ENCODE measurements around the gene NHSL2.
"Not testable (repeated sequence)": the region's sequence is repeated elsewhere in the genome, so short reads cannot be mapped to it uniquely, and the experiment has no call there.

The NHSL2 gene

DNA sequence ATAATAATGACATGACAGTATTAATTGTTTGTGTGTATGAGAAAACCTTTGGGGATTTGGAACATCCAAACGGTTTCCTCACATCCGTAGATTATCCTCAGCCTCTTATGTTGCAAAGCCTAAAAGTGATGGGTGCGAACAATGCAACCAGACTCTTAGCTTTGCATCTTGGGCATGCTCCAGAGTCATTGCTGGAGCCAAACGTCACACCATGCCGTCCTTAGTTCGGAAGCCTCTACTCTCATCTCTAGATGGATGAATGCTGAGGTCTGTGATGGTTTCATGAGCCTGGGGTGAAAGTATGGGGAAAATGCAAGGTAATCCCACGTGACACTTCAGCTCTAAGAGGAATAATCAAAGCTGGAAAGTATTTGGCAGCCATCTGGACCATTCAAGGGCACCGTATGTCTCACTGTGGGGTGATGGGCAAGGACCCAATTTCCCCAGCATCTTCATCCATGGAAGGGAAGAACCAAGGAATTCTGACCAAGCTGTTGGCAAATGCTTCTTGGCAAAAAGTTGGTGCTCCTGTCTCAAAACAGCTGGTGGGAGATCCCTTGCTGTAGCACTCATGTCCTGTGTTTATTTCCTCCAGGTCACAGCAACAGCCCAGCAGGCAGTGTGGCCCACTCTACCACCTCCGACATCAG lies 227.3 kb downstream of the NHSL2 start:
- DNase-seq: no peak

DNA sequence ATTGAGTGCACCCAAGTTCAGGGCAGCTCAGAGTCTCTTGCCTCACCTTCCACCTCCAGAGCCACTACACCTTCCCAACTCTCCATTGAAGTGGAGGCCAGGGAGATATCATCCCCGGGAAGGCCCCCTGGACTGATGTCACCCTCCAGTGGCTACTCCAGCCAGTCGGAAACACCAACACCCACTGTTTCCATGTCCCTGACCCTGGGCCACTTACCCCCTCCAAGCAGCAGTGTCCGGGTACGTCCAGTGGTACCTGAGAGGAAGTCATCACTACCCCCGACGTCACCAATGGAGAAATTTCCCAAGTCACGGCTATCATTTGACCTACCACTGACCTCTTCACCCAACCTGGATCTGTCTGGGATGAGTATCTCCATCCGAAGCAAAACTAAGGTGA lies 228.9 kb downstream of the NHSL2 start:
- DNase-seq: no peak

DNA sequence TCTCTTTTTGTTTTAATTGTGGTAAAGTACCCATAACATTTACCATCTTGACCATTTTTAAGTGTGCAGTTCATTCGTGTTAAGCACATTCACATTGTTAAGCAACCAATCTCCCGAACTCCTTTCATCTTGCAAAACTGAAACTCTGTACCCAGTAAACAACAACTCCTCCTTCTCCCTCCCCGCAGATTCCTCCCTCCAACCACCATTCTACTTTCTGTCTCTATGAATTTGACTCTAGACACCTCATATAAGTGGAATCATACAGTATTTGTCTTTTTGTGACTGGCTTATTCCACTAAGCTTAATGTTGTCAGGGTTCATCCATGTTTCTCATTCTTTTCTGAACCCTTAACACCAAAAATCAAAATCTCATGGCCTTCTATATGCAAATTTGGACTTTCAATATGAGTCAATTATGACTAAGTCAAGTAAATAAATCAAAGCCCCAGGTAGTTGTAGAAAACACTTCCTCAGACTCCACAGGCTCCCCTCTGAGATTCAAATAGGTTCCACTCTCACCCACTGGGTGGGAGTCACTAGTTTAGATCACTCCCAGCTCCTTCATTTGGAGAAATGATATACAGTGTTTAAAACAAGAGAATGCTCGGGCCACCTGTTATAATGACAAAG lies 230.8 kb downstream of the NHSL2 start:
- DNase-seq: no peak

DNA sequence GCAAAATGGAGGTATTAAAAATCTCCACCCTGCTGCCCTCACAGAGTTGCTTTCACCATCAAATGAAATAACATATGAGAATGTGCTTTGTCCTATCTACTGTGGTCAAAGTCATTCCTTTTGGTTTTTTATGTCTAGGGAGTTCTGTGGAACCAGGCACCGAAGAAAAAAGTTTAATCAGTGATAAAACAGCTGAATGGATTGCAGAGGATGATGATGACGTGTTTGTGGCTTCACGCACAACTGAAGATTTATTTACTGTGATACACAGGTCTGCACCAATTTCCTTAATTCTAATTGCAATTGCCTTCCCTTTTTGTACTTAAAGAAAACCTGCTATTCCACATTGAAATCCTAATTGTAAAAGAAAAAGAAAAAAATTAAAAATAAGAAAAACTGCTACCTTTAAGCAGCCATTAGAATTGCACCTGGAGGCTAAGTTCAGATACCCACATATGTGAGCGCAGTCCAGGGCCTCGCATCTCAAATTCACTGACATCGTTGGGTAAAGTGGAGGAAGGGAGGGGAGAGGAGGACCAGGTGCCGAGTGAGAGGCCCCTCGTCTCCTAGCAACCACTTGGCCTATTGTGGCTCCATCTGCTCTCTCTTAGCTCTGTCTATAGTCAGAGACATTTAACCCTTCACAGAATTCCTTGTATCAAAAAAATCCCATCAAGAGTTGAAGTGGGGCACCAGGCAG lies 231.6 kb downstream of the NHSL2 start:
- DNase-seq: no peak

DNA sequence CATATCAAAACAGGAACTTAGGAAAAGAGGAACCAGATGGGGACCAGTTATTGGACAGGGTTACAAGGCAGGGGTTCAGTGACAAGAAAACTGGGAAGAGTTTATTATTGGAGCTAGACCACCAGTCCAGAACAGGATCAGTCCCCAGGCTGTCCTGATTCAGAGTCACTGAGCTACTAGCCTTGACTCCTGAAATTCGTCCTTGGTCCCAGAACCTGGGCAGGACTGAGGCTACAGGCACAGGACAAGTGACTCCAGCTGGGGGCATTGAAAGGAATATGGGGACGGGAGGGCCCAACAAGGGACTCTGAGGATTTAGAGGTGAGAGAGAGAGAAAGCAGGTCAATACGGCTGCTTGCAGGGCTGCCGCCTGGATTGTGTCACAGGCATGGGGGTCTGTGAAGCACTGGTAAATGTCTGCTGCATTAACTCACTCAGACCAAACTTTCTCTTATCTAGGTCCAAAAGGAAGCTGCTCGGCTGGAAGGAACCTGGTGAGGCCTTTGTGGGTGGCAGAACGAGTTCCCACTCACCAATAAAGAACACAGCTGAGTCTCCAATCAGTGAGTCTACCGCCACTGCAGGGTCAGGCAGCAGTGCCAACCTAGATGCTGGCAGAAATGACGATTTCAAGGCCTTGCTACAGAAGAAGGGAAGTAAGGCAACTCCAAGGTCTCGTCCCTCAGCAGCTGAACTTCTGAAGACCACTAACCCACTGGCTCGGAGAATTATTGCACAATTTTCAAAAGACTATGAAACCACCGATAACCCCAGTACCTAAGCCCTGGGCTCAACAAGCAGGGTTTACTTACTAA lies 232.4 kb downstream of the NHSL2 start:
- no peak for DNase-seq

DNA sequence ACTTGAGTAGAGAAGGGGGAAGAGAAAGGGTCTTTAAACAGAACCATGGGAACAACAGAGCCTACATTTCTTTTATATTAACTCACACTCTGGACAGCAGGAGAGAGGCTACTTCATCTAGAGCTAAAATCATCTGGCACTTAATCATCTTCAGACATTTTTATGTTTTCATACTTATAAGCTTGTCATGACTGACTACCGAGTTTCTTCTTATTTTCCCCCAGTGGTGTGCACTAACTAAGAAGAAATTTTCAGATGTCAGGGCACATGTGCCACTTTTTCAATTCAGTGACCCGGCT lies 232.9 kb downstream of the NHSL2 start:
- no peak for DNase-seq

DNA sequence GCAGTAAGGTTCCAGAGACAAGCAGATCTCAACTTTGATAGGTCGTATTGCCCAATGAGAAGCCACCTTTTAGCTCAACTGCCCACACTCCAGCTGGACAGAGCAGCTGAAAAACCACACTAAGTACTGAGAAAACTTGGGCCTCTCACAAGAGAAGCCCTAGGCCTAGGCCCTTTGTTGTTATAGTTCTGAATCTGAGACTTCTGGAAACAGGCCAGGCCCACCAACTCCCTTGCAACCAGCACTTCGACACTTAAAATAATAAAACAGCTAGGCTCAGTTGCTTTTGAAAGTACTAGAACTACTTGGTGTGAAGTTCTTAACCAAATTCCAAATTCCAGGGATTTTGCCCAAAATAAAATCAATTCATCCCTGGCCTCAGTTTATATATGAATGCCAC lies 234.5 kb downstream of the NHSL2 start:
- DNase-seq: no peak

DNA sequence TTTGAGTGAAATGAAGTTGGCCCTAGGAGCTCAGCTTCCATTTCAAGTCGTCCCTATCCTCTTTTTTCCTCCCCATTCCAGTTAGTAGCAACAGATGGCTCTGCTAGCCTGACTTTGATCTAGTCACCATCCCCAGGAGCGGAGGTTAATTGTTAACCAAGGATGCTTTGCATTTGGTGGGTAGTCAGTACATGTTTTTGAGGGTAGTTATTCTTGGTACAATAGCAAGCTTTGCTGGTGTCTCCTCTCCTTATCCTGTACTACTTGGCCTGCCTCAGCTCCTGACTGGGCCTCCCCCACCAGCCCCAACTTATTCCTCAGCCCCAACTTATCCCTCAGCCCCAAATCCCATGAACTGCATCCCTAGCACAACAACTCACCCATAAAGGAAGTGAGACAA lies 235.9 kb downstream of the NHSL2 start:
- DNase-seq: no peak

DNA sequence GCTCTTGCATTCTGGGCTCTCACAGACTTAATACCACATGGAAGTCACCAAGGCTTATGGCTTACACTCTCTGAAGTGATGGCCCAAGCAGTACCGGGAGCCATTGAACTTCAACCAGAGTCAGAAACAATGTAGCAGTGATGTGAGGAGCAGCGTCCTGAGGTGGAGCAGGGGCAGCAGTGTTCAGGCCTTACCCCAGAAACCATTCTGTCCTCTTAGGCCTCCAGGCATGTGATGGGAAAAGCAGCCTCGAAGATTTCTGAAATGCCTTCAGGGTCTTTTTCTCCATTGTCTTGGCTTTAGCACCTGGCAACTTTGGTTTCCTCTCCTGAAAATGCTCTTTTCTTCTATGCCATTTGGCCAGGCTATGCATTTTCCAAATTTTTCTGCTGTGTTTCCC lies 248.1 kb downstream of the NHSL2 start:
- DNase-seq: no peak

DNA sequence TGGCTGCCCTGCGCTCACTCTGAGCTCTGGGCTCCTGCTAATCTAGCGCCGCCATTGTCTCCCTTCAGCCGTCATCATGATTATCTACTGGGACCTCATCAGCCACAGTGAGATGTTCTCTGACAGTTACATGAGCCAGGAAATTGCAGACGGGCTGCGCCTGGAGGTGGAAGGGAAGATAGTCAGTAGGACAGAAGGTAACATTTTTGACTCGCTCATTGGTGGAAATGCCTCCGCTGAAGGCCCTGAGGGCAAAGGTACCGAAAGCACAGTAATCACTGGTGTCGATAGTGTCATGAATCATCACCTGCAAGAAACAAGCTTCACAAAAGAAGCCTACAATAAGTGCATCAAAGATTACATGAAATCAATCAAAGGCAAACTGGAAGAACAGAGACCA lies 249.1 kb downstream of the NHSL2 start:
- DNase-seq: no peak

DNA sequence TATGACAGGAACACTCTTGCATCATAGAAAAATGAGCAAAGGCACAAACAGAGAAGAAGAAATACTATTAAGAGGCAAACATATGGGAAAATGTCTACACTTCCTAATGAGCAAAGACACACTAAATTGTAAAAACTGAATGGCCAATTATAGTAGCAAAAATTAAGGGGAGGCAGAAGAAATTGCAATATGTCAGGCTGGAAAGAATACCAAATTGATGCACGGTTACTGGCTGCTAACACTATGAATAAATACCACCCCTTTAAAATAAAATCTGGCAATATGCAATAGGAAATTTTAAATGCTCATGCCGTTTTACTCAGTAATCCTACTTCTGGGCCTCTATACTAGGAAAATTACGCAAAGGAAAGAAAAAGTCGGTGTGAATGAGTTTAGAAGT lies 254.9 kb downstream of the NHSL2 start:
- DNase-seq: no peak

DNA sequence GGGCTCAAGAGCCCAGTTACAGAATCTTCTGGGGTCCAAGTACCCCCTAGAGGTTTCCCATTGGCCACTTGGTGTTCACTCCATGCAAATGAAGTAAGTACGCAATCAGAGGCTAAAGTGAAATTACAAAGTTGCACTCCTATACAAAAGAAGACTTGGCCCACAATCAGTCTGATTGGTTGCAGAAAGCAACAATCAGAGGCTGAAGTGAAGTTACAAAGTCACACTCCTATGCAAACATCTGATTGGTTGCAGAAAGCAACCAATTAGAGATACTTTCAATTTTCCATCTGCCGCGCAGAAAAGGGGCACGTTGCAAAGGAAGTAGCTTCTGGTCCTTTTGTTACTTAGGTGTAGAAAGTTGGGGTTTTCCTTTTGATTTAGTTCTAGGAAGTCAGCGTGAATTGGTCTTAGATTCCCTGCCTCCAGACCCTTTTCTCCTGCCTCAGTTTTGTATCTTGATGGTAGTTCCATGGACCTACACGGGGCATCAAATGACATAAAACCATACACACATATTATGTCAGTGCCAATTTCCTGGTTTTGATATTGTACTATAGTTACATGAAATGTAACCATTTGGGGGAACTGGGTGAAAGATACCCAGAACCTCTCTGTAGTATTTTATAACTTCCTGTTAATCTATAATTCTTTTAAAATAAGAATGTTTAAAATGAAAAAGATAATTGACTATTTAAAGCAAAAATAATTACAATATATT lies 258.5 kb downstream of the NHSL2 start:
- peak; percentile 7 for DNase-seq

DNA sequence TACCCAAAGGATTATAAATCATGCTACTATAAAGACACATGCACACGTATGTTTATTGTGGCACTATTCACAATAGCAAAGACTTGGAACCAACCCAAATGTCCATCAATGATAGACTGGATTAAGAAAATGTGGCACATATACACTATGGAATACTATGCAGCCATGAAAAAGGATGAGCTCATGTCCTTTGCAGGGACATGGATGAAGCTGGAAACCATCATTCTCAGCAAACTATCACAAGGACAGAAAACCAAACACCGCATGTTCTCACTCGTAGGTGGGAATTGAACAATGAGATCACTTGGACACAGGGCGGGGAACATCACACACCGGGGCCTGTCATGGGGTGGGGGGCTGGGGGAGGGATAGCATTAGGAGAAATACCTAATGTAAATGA lies 265.6 kb downstream of the NHSL2 start:
- DNase-seq: not testable (repeated sequence)

DNA sequence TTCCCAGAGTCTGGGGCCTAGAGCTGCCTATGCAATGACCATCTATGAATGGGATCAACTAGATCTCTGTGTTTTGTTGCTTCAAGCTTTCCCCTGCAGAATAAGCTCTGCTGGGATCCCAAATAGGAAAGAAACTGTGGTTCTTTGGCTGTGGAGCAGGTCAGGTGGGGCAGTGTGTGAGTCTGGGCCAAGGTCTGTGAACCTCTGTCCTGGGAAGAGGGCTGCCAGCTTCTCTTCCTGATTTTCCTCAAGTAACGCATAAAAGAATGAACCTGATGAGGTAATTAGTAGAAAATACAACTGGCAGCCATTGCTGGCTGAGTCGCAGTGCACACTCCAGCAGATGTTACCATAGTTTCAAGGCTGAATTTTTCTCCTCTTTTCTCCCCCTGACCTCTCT lies 266.3 kb downstream of the NHSL2 start:
- DNase-seq: no peak

DNA sequence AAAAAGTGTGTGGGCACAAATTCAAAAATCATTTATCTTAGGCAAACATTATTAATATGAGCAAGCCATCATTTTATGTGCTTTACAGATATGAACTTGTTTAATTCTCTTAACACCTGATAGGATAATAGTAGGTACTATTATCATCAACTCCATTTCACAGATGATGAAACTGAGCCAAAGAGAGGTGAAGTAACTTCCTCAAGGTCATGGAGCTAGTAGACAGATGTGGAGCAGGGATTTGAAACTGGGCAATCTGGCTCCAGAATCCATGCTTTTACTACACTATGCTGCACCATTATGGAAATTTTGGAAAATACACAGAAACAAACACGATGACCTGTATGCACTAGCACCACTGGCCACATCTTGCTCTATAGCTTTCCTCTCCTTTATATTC lies 269.9 kb downstream of the NHSL2 start:
- DNase-seq: no peak

DNA sequence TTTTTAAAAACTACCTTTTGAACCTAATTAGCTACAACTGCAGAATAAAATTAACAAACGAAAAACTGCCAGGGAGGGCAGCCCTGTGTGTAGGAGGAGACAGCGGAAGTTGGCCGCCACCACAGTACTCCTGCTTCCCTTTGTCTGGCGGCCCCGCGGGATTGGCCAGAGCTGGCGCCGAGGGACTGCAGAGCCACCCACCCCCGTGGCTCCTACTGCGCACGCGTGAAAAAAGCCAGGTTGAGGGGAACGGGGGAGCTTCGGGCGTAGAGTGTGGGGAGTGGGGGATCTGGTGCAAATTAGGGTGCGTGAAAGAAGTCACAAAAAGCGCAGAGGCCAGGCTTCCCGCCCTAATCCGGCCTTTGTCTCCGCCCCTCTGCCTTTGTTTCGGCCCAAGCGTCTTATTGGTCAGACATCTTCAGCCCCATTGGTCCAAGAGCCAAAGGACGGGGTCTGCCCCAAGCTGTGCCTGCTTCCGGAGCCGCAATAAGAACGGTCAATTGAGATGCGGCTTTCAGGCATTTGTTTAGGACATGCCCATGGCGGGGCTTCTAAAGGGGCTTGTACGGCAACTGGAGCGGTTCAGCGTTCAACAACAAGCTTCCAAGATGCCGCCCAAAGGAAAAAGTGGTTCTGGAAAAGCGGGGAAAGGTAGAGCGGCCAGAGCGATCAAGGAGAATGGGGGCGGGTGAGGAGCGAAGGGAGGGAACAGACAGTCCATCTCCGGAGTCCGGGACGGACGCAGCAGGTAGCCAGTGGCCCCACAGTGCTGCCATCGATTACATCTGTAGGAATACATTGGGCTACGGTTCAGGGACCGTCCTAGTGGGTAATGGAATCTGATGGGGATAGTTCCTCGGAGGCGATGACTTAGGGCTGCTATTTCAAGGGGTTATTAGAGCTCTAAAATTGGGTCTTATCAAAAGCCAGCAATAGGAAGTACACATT lies 270.8 kb downstream of the NHSL2 start, which contains the start of gene PIN4:
Gene PIN4, plus strand, starts transcription at position 580 of the 948 bp plus-strand sequence. Its CDS starts 29 bp downstream, at position 609.
- DNase-seq: peak; percentile 98

DNA sequence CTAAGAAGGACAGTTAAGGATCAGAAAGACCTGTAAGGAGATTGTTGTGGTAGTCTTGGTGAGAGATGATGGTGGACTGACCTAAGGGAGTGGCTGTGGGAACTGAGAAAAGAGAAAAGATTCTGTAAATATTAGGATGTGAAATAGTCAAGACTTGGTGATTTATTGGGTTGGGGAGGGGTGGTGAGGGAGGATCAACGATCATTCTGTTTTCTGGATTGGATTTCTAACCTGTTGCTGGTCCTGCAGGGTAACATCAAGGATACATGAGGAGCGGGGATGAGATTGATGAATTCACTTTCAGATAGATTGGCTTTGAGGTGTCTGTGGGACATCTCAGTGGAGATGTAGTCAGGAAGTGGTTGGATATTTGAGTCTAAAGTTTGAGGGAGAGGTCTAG lies 272.3 kb downstream of the NHSL2 start:
- no peak for DNase-seq

DNA sequence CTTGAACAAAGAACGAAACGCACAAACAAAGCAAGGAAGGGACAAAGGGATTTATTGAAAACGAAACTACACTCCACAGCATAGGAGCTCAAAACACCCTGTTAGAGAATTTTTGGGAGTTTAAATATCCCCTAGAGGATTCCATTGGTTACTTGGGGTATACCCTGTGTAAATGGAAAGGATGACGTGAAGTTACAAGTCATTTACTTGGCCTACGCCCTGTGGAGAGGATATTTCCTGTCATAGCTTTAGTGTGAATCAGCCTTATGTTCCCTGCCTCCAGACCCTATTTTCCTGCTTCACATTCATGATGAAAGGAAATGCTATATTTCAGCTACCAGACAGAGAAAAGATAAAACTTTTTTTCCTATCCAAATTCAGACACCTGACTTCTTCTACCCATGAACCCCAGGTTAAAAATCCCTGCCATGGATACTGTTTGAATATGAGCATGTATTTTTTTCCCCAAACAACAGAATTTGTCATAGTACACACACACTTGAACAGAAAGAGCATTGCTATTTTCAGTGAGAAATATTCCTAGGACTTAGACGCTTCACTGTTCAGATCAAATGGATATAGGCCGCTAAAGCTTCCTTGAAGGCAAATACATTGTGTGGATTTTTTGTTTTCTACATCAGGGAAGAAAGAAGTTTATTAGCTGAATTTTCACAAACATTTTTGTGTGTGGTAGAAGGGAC lies 291.3 kb downstream of the NHSL2 start:
- peak; percentile 83 for DNase-seq
